GM20000 (cell line): ENCODE measurements around the gene PPA2.

ENCODE experiments used
- DNase-seq: peaks from one replicate; pipeline ENCODE4 v3.0.0; 2012; ENCODE audit warnings: low spot score
- CTCF ChIP-seq: IDR thresholded peaks from 2 replicates; pipeline ENCODE4 v1.5.1; 2012; ENCODE audit warnings: mild to moderate bottlenecking, control low read depth; ENCODE audit errors: extremely low read depth, missing control alignments

The PPA2 gene

GRCh38 chr4:105346869-105347268, 127.0 kb downstream of the PPA2 start:
- DNase-seq, result no peak
- no peak for TF ChIP-seq CTCF

- no peak for TF ChIP-seq CTCF
- DNase-seq, result no peak
Measured at GRCh38 chr4:105345838-105346237, 128.0 kb downstream of the PPA2 start.

GRCh38 chr4:105345358-105345757, 128.5 kb downstream of the PPA2 start:
- DNase-seq, result no peak
- no peak for TF ChIP-seq CTCF

GRCh38 chr4:105344141-105344540, 129.7 kb downstream of the PPA2 start:
- TF ChIP-seq CTCF, result no peak
- no peak for DNase-seq

- no peak for DNase-seq
- no peak for TF ChIP-seq CTCF
Measured at GRCh38 chr4:105343146-105343931, 130.5 kb downstream of the PPA2 start.

- TF ChIP-seq CTCF, result no peak
- no peak for DNase-seq
Measured at GRCh38 chr4:105329081-105329480, 144.8 kb downstream of the PPA2 start.

GRCh38 chr4:105327956-105328355, 145.9 kb downstream of the PPA2 start:
- TF ChIP-seq CTCF, result no peak
- no peak for DNase-seq
